GM19193 (cell line): ENCODE measurements around the gene FAM9B.

Source experiments
- POLR2A ChIP-seq: IDR thresholded peaks from 4 replicates; pipeline ENCODE4 v1.6.1; 2011; ENCODE audit not compliant: insufficient read depth, insufficient read length; ENCODE audit errors: extremely low read depth

Gene FAM9B

DNA sequence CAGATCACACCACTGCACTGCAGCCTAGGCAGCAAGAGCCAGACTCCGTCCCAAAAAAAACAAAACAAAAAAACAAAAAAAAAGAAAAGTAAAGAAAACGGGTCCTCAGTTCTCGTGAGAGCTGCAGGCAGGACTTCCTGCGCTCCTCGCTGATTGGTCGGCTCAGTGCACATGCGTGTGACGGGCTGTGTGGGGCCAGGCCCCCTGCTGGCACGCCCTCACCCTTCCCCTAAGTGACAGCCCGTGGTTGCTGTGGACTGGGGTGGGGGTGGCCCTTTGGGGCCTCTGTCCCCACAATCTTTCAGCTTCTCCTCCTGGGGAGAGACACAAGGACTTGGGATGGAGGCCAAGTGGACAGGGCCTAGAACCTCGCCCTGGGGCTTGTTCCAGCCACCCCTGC, at the start of gene FAM9B:
Gene FAM9B (minus strand): TSS at position 139 of the 400 bp plus-strand sequence. CDS start 1,141 bp downstream, outside the sequence.
- no peak for TF ChIP-seq POLR2A

- no peak for TF ChIP-seq POLR2A
Observed at GRCh38 chrX:9081271-9081670, 47.3 kb upstream of the FAM9B start.

GRCh38 chrX:9074326-9074725, 40.4 kb upstream of the FAM9B start:
- TF ChIP-seq POLR2A, result no peak

DNA sequence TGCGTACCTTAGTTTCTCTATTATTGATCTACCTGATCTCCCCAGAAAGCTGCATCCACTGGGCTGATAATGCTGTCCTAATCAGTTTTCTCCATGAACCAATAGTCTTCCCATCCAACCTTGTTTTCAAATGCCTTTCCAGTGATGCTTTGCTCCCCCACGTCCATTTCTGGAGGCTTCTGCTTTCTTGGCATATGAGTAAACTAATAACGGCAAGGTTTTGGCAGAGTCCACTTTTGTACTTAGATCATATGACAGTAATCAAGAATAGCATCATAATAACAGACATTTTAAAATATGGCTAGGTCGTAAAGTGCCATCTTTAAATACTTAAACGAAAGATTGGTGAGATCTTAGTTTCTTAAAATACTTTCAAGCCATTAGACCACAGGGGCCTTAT, 38.4 kb upstream of the FAM9B start:
- TF ChIP-seq POLR2A, result no peak

- TF ChIP-seq POLR2A, result no peak
Observed at GRCh38 chrX:9071031-9071650, 37.2 kb upstream of the FAM9B start.

DNA sequence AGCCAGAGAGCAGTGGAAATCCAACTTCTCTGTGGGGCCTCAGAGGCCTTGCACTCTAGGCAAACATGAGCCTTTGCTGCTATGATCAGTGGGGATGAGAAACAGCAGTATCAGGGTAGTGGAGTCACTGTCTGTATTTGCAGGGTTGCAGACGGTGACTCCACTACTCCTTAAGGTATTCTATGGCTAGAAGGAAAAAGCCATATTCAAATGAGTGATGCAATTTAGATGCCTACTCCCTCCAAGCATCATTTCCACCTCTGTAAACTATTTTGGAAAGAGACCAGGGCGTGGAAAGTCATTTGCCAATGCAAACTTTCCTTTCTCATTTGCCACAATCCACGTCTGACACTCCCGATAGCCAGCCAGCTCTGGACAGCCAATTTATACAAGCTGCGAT, 35.6 kb upstream of the FAM9B start:
- TF ChIP-seq POLR2A, result no peak

GRCh38 chrX:9064694-9065093, 30.8 kb upstream of the FAM9B start:
- TF ChIP-seq POLR2A, result no peak

GRCh38 chrX:9062641-9063040, 28.7 kb upstream of the FAM9B start:
- no peak for TF ChIP-seq POLR2A

- TF ChIP-seq POLR2A, result no peak
Observed at GRCh38 chrX:9055354-9055753, 21.4 kb upstream of the FAM9B start.

- TF ChIP-seq POLR2A, result no peak
Observed at GRCh38 chrX:9052081-9052480, 18.2 kb upstream of the FAM9B start.

DNA sequence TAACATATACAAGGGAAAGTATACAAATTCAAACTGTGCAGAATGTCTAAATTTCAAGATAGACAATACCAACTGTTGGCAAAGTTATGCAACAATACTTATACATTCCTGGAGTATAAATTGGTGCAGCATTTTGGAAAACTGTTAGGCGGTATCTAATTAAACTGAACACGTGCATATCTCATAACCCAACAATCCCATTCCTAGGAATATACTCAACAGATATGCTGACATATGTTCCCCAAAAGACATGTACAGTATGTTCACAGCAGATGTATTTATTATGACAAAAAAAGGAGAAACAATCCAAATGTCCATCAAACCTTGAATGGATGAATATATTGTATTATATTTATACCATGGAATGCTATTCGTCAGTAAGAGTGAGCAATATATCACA, 16.4 kb upstream of the FAM9B start:
- TF ChIP-seq POLR2A, result no peak

GRCh38 chrX:9048801-9049200, 14.9 kb upstream of the FAM9B start:
- TF ChIP-seq POLR2A, result no peak

DNA sequence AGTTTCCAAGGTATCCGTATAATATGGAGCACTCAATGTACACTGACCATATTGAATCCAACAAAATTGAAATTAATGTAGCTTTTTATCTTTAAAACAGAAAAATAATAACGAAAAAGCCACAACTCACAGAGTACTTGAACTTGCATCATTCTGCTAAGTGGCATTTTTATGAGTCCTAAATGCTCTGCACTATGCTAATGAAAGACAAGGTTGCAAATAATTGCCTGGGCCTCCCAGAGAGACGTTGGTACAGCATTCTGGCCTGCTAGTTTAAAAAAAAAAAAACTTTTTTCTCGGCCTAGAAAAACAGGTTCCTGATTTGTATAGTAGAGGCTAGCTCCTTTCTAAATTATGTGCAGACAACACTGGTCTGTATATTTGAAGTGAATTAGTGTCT, 4.3 kb upstream of the FAM9B start:
- TF ChIP-seq POLR2A, result no peak

DNA sequence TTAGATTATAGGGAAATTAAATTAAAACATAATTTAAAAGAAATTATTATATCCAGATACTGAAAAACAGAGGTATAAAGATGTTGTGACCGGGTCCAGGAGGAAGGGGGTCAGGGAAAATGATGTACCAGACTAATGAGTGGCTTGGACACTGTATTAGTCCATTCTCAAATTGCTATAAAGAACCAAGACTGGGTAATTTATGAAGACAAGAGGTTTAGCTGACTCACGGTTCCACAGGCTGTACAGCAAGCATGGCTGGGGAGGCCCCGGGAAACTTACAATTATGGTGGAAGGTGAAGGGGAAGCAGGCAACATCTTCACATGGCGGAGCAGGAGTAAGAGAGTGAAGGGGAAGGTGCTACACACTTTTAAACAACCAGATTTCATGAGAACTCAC, 3.4 kb upstream of the FAM9B start:
- no peak for TF ChIP-seq POLR2A

- no peak for TF ChIP-seq POLR2A
Observed at GRCh38 chrX:9033586-9033985, 341 bp downstream of the FAM9B start.

GRCh38 chrX:9033179-9033578, 748 bp downstream of the FAM9B start:
- TF ChIP-seq POLR2A, result no peak

GRCh38 chrX:9023293-9023692, 10.6 kb downstream of the FAM9B start:
- TF ChIP-seq POLR2A, result no peak
